CD14-positive monocyte (primary cell): Measurements from ENCODE around the gene HMCN1. TPM values are rescaled to one million over a fixed set of nuclear protein-coding genes. Genes with fewer than 3 reads are reported as not detected.

Experiments
- DNase-seq, 3 donors: peaks; one replicate each; pipeline ENCODE4 v3.0.0-alpha.2; 2011 to 2022
- H2AFZ ChIP-seq: 2 replicates; pipeline ENCODE4 v1.6.0; 2012; ENCODE audit warnings: mild to moderate bottlenecking, low read depth, low read length, inconsistent platforms; ENCODE audit not compliant: insufficient read depth, poor library complexity, severe bottlenecking
- H3K27ac ChIP-seq, 2 donors: 1 replicate in 1 of 2; 2 replicates in 1 of 2; pipeline ENCODE4 v1.5.1; 2012 to 2013; ENCODE audit warnings: low read length in 2 of 2, control low read depth in 1 of 2, inconsistent platforms in 1 of 2, low read depth in 1 of 2, mild to moderate bottlenecking in 1 of 2
- H3K27me3 ChIP-seq, 2 donors: one replicate each; pipeline versions ENCODE4 v1.6.0 to v1.6.1; 2011 to 2013; ENCODE audit warnings: low read length in 2 of 2; ENCODE audit not compliant: control insufficient read depth in 2 of 2, insufficient read depth in 2 of 2
- H3K36me3 ChIP-seq, 2 donors: replicated peaks in 1 of 2; 1 replicate in 1 of 2; 2 replicates in 1 of 2; pipeline versions ENCODE4 v1.5.1 to v1.6.1; 2012 to 2013; ENCODE audit warnings: low read length in 2 of 2, control low read depth in 1 of 2, inconsistent platforms in 1 of 2, mild to moderate bottlenecking in 1 of 2; ENCODE audit not compliant: insufficient read depth in 2 of 2, control insufficient read depth in 1 of 2
- H3K4me1 ChIP-seq, 2 donors: 1 replicate in 1 of 2; 2 replicates in 1 of 2; pipeline versions ENCODE4 v1.5.1 to v1.6.1; 2012 to 2013; ENCODE audit warnings: low read length in 2 of 2, control low read depth in 1 of 2, inconsistent platforms in 1 of 2, mild to moderate bottlenecking in 1 of 2, moderate library complexity in 1 of 2; ENCODE audit not compliant: insufficient read depth in 2 of 2, control insufficient read depth in 1 of 2
- H3K4me2 ChIP-seq: replicated peaks from 2 replicates; pipeline ENCODE3; 2012; ENCODE audit warnings: low read length, moderate library complexity, mild to moderate bottlenecking; ENCODE audit not compliant: poor library complexity, severe bottlenecking; ENCODE audit errors: extremely low read depth
- H3K4me3 ChIP-seq, 3 experiments: fragments of 200-600 bp in 1 of 3; sonication (generic) in 1 of 3; replicated peaks in 1 of 3; 1 replicate in 2 of 3; 2 replicates in 1 of 3; pipeline ENCODE4 v1.5.1; 2011 to 2013; ENCODE audit warnings: low read length in 3 of 3, mild to moderate bottlenecking in 3 of 3, control low read depth in 2 of 3, low read depth in 2 of 3, inconsistent platforms in 1 of 3, moderate library complexity in 1 of 3
- H3K79me2 ChIP-seq: 2 replicates; pipeline ENCODE4 v1.6.0; 2012; ENCODE audit warnings: mild to moderate bottlenecking, control low read depth, inconsistent platforms, low read length, moderate library complexity; ENCODE audit not compliant: insufficient read depth
- H3K9ac ChIP-seq: 2 replicates; pipeline ENCODE4 v1.6.0; 2017; ENCODE audit warnings: low read length, mild to moderate bottlenecking; ENCODE audit not compliant: insufficient read depth, poor library complexity, severe bottlenecking
- H3K9me3 ChIP-seq, 2 donors: replicated peaks in 1 of 2; 1 replicate in 1 of 2; 2 replicates in 1 of 2; pipeline versions ENCODE4 v1.5.1 to v1.6.1; 2012 to 2013; ENCODE audit warnings: low read length in 2 of 2, control low read depth in 1 of 2; ENCODE audit not compliant: control insufficient read depth in 1 of 2, insufficient read depth in 1 of 2
- H4K20me1 ChIP-seq: 2 replicates; pipeline ENCODE4 v1.6.0; 2012; ENCODE audit warnings: mild to moderate bottlenecking, low read length, control low read depth, moderate library complexity; ENCODE audit not compliant: insufficient read depth
- H3K27ac Mint-ChIP-seq, 7 donors: one replicate each; pipeline ENCODE4 v1.8.0; 2020; ENCODE audit warnings: mild to moderate bottlenecking in 7 of 7, mixed read lengths in 7 of 7, moderate library complexity in 6 of 7, inconsistent platforms in 2 of 7
- H3K27me3 Mint-ChIP-seq, 3 donors: one replicate each; pipeline ENCODE4 v1.8.0; 2021 to 2022; ENCODE audit warnings: low read depth in 3 of 3, mild to moderate bottlenecking in 3 of 3, mixed read lengths in 3 of 3, moderate library complexity in 3 of 3, inconsistent platforms in 1 of 3
- H3K36me3 Mint-ChIP-seq, 2 donors: one replicate each; pipeline ENCODE4 v1.8.0; 2020; ENCODE audit warnings: mixed read lengths in 2 of 2, inconsistent platforms in 1 of 2, mild to moderate bottlenecking in 1 of 2
- H3K4me1 Mint-ChIP-seq: one replicate; pipeline ENCODE4 v1.8.0; 2020; ENCODE audit warnings: mild to moderate bottlenecking, mixed read lengths
- H3K4me3 Mint-ChIP-seq, 2 donors: one replicate each; pipeline ENCODE4 v1.8.0; 2020; ENCODE audit warnings: mild to moderate bottlenecking in 2 of 2, mixed read lengths in 2 of 2, moderate library complexity in 1 of 2
- H3K9me3 Mint-ChIP-seq, 7 donors: one replicate each; pipeline ENCODE4 v1.8.0; 2020 to 2022; ENCODE audit warnings: mixed read lengths in 7 of 7, mild to moderate bottlenecking in 6 of 7, moderate library complexity in 6 of 7, inconsistent platforms in 2 of 7
- CTCF ChIP-seq: fragments of 200-600 bp; IDR thresholded peaks from one replicate; pipeline ENCODE4 v1.8.0; 2022; ENCODE audit warnings: antibody characterized with exemption, mild to moderate bottlenecking
- WGBS: methylation state at CpG from one replicate; pipeline ENCODE4 v1.1.5; 2013; ENCODE audit warnings: missing lambda C conversion rate; ENCODE audit not compliant: insufficient coverage; 5-methylcytosine and 5-hydroxymethylcytosine counted together
- intact Hi-C, 2 donors: fragments of 100-400 bp; cut with micrococcal nuclease; formaldehyde crosslinking; loops; one replicate each; pipeline versions ENCODE4 v1.15.0 to v1.15.1; 2023
- polyA plus RNA-seq, 3 donors: library from polyadenylated mRNA; depleted of rRNA in 1 of 3; unstranded in 2 of 3; stranded (reverse) in 1 of 3; fragments of 300-500 nt in 2 of 3; fragments of >200 nt in 1 of 3; fragmentation: Illumina TruSeq in 2 of 3; gene quantifications; 1 replicate in 2 of 3; 2 replicates in 1 of 3; pipeline ENCODE4 v1.2.3, GENCODE V29; 2012 to 2021

HMCN1 gene
- polyA plus RNA-seq, 3 donors = not detected

GRCh38 chr1:186187601-186188000, 453.4 kb downstream of the HMCN1 start:
- no peaks in the 10 kb centered on the region for H3K27me3 ChIP-seq
- H3K9me3 Mint-ChIP-seq = no peaks in the 10 kb centered on the region
- H3K27me3 Mint-ChIP-seq = no peaks in the 10 kb centered on the region
- H3K4me2 ChIP-seq = no peak overlapping the region
- intact Hi-C loops = no loop called here
- peaks cover 3% of the 10 kb centered on the region for H3K4me1 Mint-ChIP-seq
- H3K36me3 ChIP-seq = no peaks in the 10 kb centered on the region
- H3K9ac ChIP-seq = no peak overlapping the region
- H3K27ac ChIP-seq = no peak overlapping the region
- no peak overlapping the region for H3K4me3 ChIP-seq
- H3K79me2 ChIP-seq = no peaks in the 10 kb centered on the region
- no peaks in the 10 kb centered on the region for H4K20me1 ChIP-seq
- H3K9me3 ChIP-seq = no peaks in the 10 kb centered on the region
- peaks cover 0 to 6% of the 10 kb centered on the region in 2 donors for H3K4me1 ChIP-seq
- TF ChIP-seq CTCF = no peak
- no peak overlapping the region for H3K4me3 Mint-ChIP-seq
- no peak overlapping the region for H2AFZ ChIP-seq
- no peak for DNase-seq
- H3K36me3 Mint-ChIP-seq = no peaks in the 10 kb centered on the region
- 98% methylated on average over 4 of the region's 5 CpGs for WGBS
- H3K27ac Mint-ChIP-seq = no peak overlapping the region

- Histone ChIP-seq H3K9ac (no peak overlapping the region), H3K4me3 (no peak overlapping the region), H3K9me3 (no peaks in the 10 kb centered on the region), H2AFZ (no peak overlapping the region), H3K27me3 (no peaks in the 10 kb centered on the region), H4K20me1 (no peaks in the 10 kb centered on the region), H3K79me2 (no peaks in the 10 kb centered on the region), H3K4me1 (peaks cover 0 to 5% of the 10 kb centered on the region in 2 donors), H3K4me2 (no peak overlapping the region), H3K36me3 (no peaks in the 10 kb centered on the region), H3K27ac (no peak overlapping the region)
- Mint-ChIP-seq H3K27ac (no peak overlapping the region), H3K27me3 (no peaks in the 10 kb centered on the region), H3K4me3 (no peak overlapping the region), H3K9me3 (no peaks in the 10 kb centered on the region), H3K4me1 (peaks cover 3% of the 10 kb centered on the region), H3K36me3 (no peaks in the 10 kb centered on the region)
- intact Hi-C loops = no loop called here
- DNase-seq = no peak
- no peak for TF ChIP-seq CTCF
- WGBS = no CpG with 5 or more reads among the region's 3 CpGs
Observed at GRCh38 chr1:186188004-186188539, 453.9 kb downstream of the HMCN1 start.
